Cardiac muscle cell (in vitro differentiated cells and primary cell): ENCODE measurements around the gene NPTXR. TPM values are rescaled to one million over a fixed set of nuclear protein-coding genes. Genes with fewer than 3 reads are reported as not detected.

Source experiments
- DNase-seq, 2 donors: peaks; one replicate each; pipeline versions ENCODE4 v3.0.0 to v3.0.0-alpha.2; 2010 to 2017; ENCODE audit warnings: low read depth in 1 of 2, low spot score in 1 of 2
- H3K27ac ChIP-seq: fragments of 200-600 bp; sonication (generic); 2 replicates; pipeline ENCODE4 v1.5.1; 2016
- H3K27me3 ChIP-seq: fragments of 200-600 bp; sonication (generic); 2 replicates; pipeline ENCODE4 v1.6.0; 2016; ENCODE audit warnings: control low read depth
- H3K36me3 ChIP-seq: fragments of 200-600 bp; sonication (generic); 2 replicates; pipeline ENCODE4 v1.5.1; 2016; ENCODE audit warnings: control low read depth
- H3K4me1 ChIP-seq: fragments of 200-600 bp; sonication (generic); 2 replicates; pipeline ENCODE4 v1.8.1; 2017; ENCODE audit warnings: low read depth, mild to moderate bottlenecking, mixed run types
- H3K4me3 ChIP-seq: fragments of 200-600 bp; sonication (generic); 2 replicates; pipeline ENCODE4 v1.5.1; 2016; ENCODE audit warnings: mild to moderate bottlenecking
- H3K9me3 ChIP-seq: fragments of 200-600 bp; sonication (generic); 2 replicates; pipeline ENCODE4 v1.5.1; 2017; ENCODE audit warnings: low read depth, mild to moderate bottlenecking, control low read depth
- CTCF ChIP-seq: IDR thresholded peaks from 2 replicates; pipeline ENCODE4 v1.5.1; 2012; ENCODE audit warnings: low read depth, mild to moderate bottlenecking, low read length
- polyA plus RNA-seq: library from polyadenylated mRNA; unstranded; fragments of >200 nt; fragmentation: Nextera tagmentation; extraction: Ambion mirVana; gene quantifications from 2 replicates; pipeline ENCODE4 v1.2.1, GENCODE V29; 2016
- total RNA-seq: library from RNA; depleted of rRNA; stranded (reverse); fragments of >200 nt; gene quantifications from 2 replicates; pipeline ENCODE4 v1.2.3, GENCODE V29; 2016

The NPTXR gene
- total and polyA plus RNA-seq, 2 experiments from 2014 or later = 4.2 to 15.1 TPM

- Histone ChIP-seq H3K9me3 (no peaks in the 10 kb centered on the region), H3K36me3 (no peaks in the 10 kb centered on the region), H3K27me3 (no peaks in the 10 kb centered on the region), H3K4me3 (peak overlapping the region; percentile 49), H3K4me1 (peaks cover 20% of the 10 kb centered on the region), H3K27ac (peak overlapping the region; percentile 79)
- peak; percentile 25 to 30 for DNase-seq
- TF ChIP-seq CTCF = no peak
Observed at GRCh38 chr22:38871360-38872171, 27.7 kb upstream of the NPTXR start.

GRCh38 chr22:38870791-38871359, 27.0 kb upstream of the NPTXR start:
- Histone ChIP-seq H3K27ac (peak overlapping the region; percentile 79), H3K9me3 (no peaks in the 10 kb centered on the region), H3K27me3 (no peaks in the 10 kb centered on the region), H3K4me3 (peak overlapping the region; percentile 49), H3K36me3 (no peaks in the 10 kb centered on the region), H3K4me1 (peaks cover 20% of the 10 kb centered on the region)
- DNase-seq = no peak
- no peak for TF ChIP-seq CTCF

- no peaks in the 10 kb centered on the region for H3K27me3 ChIP-seq
- DNase-seq = peak; percentile 88 to 91
- H3K27ac ChIP-seq = no peak overlapping the region
- TF ChIP-seq CTCF = peak; percentile 96
- H3K4me1 ChIP-seq = peaks cover 20% of the 10 kb centered on the region
- H3K9me3 ChIP-seq = no peaks in the 10 kb centered on the region
- no peak overlapping the region for H3K4me3 ChIP-seq
- H3K36me3 ChIP-seq = peaks cover under 1% of the 10 kb centered on the region
Observed at GRCh38 chr22:38870312-38870741, 26.5 kb upstream of the NPTXR start.

- no peak for TF ChIP-seq CTCF
- no peak overlapping the region for H3K4me3 ChIP-seq
Observed at GRCh38 chr22:38869663-38870062, 25.8 kb upstream of the NPTXR start.

GRCh38 chr22:38868886-38869381, 25.1 kb upstream of the NPTXR start:
- peak; percentile 88 for TF ChIP-seq CTCF
- DNase-seq = peak; percentile 75 to 89
- H3K4me3 ChIP-seq = no peak overlapping the region
- H3K9me3 ChIP-seq = no peaks in the 10 kb centered on the region
- H3K27me3 ChIP-seq = no peaks in the 10 kb centered on the region
- peaks cover 5% of the 10 kb centered on the region for H3K36me3 ChIP-seq
- no peak overlapping the region for H3K27ac ChIP-seq
- peaks cover 18% of the 10 kb centered on the region for H3K4me1 ChIP-seq

More at GRCh38 chr22:38869663-38870062, 25.8 kb upstream of the NPTXR start:
- DNase-seq = no peak
- Histone ChIP-seq H3K9me3 (no peaks in the 10 kb centered on the region), H3K4me1 (peaks cover 20% of the 10 kb centered on the region), H3K27me3 (no peaks in the 10 kb centered on the region), H3K27ac (no peak overlapping the region), H3K36me3 (peaks cover 5% of the 10 kb centered on the region)
